ENCODE measurements around the gene CDC42BPA.

- TF ChIP-seq CTCF (IDR thresholded peaks at IDR 0.05; ENCODE audit: borderline replicate concordance, extremely low read depth, low read length, poor library complexity, severe bottlenecking) (no peak), EZH2 (IDR thresholded peaks at IDR 0.05; ENCODE audit: borderline replicate concordance, low read depth, low read length, severe bottlenecking) (no peak)
Observed at GRCh38 chr1:227357171-227357926, 39.1 kb upstream of the CDC42BPA start.
